ENCODE results near the gene CD93.

CD93 gene

DNA sequence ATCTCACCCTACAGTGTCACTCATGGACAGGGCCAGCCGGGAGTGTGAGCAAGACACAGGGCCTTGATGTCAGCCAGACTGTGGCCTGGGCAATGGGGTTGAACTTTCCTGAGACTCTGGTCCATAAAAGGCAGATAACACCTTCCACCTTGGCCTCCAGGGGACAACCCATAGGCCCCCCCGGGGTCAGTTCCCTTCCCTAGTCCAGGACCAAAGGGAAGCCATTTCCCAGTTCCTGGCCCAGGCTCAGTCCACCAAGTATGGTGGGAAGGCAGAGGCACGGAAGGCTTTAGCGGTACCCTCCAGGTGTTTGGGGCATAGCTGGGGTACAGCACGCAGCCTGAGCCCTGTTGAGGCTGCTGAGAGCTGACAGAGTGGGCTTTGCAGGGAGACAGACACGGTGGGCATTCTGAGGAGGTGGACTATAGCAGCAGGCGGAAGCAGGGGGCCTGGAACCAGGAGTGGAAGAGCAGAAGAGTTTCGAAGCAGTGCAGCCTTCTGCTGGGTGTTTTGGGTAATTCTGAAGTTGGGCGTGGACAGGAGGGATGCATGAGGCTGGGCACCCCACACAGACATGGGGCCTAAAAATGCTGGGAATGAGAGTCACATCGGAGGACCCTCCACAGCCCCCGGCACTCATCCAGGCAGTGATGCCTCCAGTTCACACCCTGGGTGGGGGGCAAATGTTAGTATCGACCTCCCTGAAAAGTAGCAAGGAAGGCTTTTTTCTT is 43.9 kb upstream of the CD93 start:
- TF ChIP-seq, protein P1, sequence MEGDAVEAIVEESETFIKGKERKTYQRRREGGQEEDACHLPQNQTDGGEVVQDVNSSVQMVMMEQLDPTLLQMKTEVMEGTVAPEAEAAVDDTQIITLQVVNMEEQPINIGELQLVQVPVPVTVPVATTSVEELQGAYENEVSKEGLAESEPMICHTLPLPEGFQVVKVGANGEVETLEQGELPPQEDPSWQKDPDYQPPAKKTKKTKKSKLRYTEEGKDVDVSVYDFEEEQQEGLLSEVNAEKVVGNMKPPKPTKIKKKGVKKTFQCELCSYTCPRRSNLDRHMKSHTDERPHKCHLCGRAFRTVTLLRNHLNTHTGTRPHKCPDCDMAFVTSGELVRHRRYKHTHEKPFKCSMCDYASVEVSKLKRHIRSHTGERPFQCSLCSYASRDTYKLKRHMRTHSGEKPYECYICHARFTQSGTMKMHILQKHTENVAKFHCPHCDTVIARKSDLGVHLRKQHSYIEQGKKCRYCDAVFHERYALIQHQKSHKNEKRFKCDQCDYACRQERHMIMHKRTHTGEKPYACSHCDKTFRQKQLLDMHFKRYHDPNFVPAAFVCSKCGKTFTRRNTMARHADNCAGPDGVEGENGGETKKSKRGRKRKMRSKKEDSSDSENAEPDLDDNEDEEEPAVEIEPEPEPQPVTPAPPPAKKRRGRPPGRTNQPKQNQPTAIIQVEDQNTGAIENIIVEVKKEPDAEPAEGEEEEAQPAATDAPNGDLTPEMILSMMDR (IDR thresholded peaks at IDR 0.05; ENCODE audit: low read depth, low read length), result no peak
- in situ Hi-C loops (cut with HindIII; ENCODE audit: low sequenced_read_pairs), result no loop called here
- no peak for DNase-seq (ENCODE audit: low read depth, low spot score)
- H3K4me3 ChIP-seq (ENCODE audit: low read depth, low read length), result no peak overlapping the region

DNA sequence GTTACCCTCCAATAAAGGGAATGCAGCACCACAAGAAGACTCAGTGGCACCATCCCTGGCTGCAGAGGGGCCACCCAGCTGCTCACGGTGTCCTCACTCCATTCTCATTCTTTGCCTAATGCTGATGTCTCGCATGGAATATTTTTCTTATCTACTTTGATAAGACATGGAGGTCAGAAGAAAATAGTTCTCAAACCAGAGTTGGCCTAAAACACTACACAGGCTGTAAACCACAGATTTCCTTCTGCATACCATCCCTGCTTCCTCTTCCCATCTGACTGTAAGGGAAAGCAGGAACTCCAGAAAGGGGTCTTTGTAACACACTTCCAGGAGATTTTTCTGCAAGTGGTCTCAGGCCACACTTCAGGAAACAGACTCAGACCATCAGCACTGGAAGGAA is 43.1 kb upstream of the CD93 start:
- in situ Hi-C loops (cut with HindIII; ENCODE audit: low sequenced_read_pairs), result no loop called here
- H3K4me3 ChIP-seq (ENCODE audit: low read depth, low read length), result no peak overlapping the region
- TF ChIP-seq, protein P1 (IDR thresholded peaks at IDR 0.05; ENCODE audit: low read depth, low read length), result no peak
- no peak for DNase-seq (ENCODE audit: low read depth, low spot score)

DNA sequence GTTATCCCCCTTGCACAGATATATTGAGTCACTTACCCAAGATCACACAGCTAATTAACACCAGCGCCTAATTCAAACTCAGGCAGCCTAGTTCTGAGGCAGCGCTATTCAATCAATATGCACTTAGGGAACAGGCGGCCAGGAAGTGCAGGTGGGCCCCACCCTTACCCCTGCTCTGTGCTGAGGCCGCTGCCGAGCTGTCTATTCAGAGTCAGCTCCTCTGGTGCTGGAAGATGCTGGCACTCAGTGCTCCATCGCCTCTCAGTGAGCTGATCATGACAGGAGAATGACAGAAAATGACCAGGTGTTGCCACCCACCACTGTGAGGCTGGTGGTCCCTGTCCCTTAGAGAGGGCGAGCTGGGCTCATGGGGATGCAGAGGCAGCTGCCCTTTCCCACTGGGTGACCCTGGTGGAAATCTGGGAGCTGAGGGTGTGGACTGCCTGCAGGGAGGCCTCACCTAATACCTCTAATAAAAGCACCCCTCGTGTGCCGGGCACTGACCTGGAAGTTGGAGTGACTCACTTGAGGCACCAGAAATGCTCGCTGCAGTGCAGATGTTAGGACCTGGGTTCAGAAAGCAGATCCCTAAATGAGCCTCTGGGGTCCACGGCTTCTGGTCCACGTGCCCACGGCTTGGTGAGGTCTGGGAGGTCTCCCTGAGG is 42.5 kb upstream of the CD93 start:
- TF ChIP-seq, protein P1 (IDR thresholded peaks at IDR 0.05; ENCODE audit: low read depth, low read length), result no peak
- no peak for DNase-seq (ENCODE audit: low read depth, low spot score)
- no peak overlapping the region for H3K4me3 ChIP-seq (ENCODE audit: low read depth, low read length)
- in situ Hi-C loops (cut with HindIII; ENCODE audit: low sequenced_read_pairs), result no loop called here

DNA sequence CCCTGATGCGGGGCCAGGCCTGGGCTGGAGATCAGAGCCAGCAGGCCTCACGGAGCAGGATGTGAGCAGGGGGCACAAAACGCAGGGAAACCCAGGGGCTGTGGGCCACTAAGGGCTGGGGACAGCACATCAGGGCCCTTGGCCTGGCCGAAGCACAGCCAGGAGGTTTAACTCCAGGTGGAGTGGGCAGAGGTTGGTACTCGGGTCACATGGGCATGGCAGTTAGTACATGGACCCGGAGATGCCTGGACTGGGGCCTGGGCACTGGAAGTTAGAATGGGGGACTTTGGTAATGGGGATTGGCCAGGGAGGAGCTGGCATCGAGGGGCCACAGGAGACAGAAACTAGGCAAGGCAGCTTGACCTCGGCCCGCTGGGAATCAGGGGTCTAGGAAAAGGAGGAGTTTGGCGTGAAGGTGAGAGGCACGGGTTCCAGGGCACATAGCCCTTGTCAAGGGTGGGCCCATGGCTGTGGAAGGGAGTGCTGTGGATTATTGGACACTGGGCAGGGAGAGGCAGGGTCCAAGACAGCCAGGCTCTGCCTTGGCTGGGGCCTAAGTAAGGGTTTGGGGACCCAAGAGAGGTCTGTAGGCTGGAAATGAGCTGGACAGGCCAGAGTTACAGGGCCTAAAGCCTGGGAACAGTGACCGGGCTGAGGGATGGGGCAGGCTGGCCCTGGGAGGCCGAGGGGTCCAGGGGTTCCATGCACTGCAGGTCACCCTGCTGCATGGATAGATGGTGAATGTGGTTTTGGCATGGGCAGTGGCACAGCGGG is 41.6 kb upstream of the CD93 start:
- TF ChIP-seq, protein P1 (IDR thresholded peaks at IDR 0.05; ENCODE audit: low read depth, low read length), result no peak
- no peak overlapping the region for H3K4me3 ChIP-seq (ENCODE audit: low read depth, low read length)
- no peak for DNase-seq (ENCODE audit: low read depth, low spot score)
- in situ Hi-C loops (cut with HindIII; ENCODE audit: low sequenced_read_pairs), result no loop called here

DNA sequence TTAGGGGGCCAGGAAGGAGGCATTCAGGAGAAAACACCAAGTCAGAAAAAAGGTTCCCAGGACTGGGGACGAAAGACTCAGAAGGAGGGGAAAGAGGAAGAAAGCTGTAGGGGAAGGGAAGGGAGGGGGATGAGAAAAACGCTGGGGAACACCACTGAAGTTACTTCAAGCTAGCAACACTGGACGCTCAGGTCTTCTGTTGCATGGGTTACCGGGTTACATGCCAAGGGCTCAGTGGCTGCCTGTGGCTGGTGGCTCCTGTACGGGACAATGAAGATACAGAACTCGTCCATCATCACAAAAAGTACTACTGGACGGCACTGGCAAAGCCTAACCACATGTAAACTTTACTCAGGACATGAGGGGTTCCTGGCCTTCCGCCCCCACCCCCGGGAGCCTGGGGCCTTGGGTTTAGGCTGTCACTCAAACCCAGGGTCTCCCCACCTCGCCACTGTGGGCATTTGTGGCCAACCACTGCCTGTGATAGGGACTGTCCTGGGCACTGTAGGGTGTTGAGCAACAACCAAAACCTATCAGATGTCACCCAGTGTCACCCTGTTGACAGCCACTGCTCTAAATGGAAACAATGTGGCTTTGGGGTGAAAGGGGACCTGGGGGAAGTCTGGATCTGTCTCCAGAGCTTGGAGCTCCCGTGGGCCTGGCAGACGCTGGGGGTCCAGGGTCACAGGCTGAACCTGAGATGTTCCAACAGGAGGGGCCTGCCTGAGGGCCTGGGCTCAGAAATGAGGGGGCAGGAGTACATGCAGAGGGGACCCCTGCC is 40.3 kb upstream of the CD93 start:
- DNase-seq (ENCODE audit: low read depth, low spot score), result no peak
- no peak overlapping the region for H3K4me3 ChIP-seq (ENCODE audit: low read depth, low read length)
- TF ChIP-seq, protein P1 (IDR thresholded peaks at IDR 0.05; ENCODE audit: low read depth, low read length), result no peak
- in situ Hi-C loops (cut with HindIII; ENCODE audit: low sequenced_read_pairs), result no loop called here

DNA sequence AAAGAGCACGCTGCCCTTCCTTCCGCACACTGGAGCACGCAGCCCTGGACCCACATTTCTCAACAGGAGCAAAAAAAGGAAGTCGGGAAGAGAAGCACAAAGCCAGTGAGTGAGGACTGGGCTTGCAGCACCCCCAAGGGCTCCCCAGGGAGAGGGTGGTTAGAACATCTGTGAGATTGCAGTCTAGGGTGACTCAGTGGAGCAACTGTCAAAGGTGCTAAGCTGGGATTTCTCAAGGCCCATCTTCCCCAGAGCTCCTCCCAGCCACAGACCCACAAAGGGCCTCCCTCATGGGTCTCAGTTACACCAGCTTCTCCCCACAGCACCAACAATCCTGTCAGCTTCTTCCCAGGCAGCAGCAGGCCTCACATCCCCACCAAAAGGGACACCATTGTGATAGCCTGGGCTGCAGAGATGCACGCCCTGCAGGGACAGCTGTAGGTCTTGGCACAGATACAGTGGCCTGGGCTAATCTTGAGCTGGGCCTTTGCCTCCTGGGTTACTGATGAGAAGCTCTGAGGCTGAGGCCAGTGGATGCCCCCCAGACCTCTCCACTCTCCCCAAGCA is 39.6 kb upstream of the CD93 start:
- TF ChIP-seq, protein P1 (IDR thresholded peaks at IDR 0.05; ENCODE audit: low read depth, low read length), result no peak
- in situ Hi-C loops (cut with HindIII; ENCODE audit: low sequenced_read_pairs), result no loop called here
- no peak overlapping the region for H3K4me3 ChIP-seq (ENCODE audit: low read depth, low read length)
- peak; percentile 31 for DNase-seq (ENCODE audit: low read depth, low spot score)

All from astrocyte of the spinal cord (primary cell).